Measurements from ENCODE around the gene TMEM176A. TPM values are rescaled to one million over a fixed set of nuclear protein-coding genes. Genes with fewer than 3 reads are reported as not detected.

Gene TMEM176A
- total and polyA plus RNA-seq, 2 donors: 11.0 to 27.9 TPM

DNA sequence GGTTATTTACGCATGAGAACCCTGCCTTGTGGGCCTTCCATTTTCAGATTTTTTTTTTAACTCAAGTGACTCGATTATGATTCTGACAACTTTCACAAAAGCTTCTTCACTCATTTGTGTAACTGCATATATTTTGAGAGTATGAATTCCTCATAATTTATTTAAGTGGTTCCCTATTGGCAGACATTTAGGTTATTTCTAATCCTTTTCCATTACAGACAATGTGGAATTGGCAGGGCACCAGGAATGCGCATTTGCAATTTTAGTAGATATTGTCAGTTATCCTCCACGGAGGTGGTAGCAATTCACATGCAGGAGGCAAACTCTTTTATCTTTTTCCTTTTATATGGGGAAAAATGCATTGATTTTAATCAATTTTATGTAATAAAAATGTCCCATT is 2.9 kb upstream of the TMEM176A start:
- no peak overlapping the region for H3K4me3 ChIP-seq (ENCODE audit: low read length in 2 of 2)
- peaks cover 0 to 9% of the 10 kb centered on the region in 2 donors for H3K4me1 ChIP-seq (ENCODE audit: control insufficient read depth in 2 of 2, insufficient read depth in 2 of 2, low read length in 2 of 2)
- no peak for DNase-seq (ENCODE audit: low read depth in 6 of 9, low spot score in 9 of 9)
- H3K9me3 ChIP-seq (ENCODE audit: control insufficient read depth in 2 of 2, insufficient read depth in 1 of 2, low read length in 1 of 2): no peaks in the 10 kb centered on the region
- H3K27me3 ChIP-seq (ENCODE audit: control insufficient read depth in 2 of 2, insufficient read depth in 1 of 2, low read length in 1 of 2): peaks cover 32 to 83% of the 10 kb centered on the region in 2 donors
- WGBS: 89% methylated on average over 4 of the region's 4 CpGs
- no peaks in the 10 kb centered on the region for H3K36me3 ChIP-seq (ENCODE audit: control insufficient read depth in 2 of 2, insufficient read depth in 2 of 2, low read length in 1 of 2)
- H3K27ac ChIP-seq (ENCODE audit: low read depth in 1 of 2, low read length in 1 of 2): no peak overlapping the region

DNA sequence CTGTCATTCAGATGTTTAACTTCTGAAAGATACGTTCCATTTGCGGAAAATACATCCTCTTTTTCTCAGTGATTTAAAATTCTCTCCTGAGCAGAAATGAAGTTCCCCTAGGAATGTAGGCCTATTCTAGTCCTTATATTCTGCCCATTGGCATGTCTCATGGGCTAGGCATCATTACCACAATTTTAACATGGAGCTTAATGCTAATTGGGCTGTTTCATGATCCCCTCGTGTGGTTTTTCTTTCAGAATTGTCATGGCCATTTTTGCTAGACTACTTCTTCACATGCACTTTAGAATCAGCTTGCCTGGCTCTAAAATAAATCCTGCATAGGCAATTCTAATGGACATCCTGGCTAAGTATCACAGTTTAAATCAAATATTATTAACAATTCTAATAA is 1.4 kb upstream of the TMEM176A start:
- Histone ChIP-seq H3K27ac (ENCODE audit: low read depth in 1 of 2, low read length in 1 of 2) (no peak overlapping the region), H3K9me3 (ENCODE audit: control insufficient read depth in 2 of 2, insufficient read depth in 1 of 2, low read length in 1 of 2) (no peaks in the 10 kb centered on the region), H3K4me1 (ENCODE audit: control insufficient read depth in 2 of 2, insufficient read depth in 2 of 2, low read length in 2 of 2) (peaks cover 0 to 9% of the 10 kb centered on the region in 2 donors), H3K4me3 (ENCODE audit: low read length in 2 of 2) (no peak overlapping the region), H3K27me3 (ENCODE audit: control insufficient read depth in 2 of 2, insufficient read depth in 1 of 2, low read length in 1 of 2) (peaks cover 32 to 89% of the 10 kb centered on the region in 2 donors), H3K36me3 (ENCODE audit: control insufficient read depth in 2 of 2, insufficient read depth in 2 of 2, low read length in 1 of 2) (no peaks in the 10 kb centered on the region)
- 83% methylated on average over 3 of the region's 3 CpGs for WGBS
- no peak for DNase-seq (ENCODE audit: low read depth in 6 of 9, low spot score in 9 of 9)

DNA sequence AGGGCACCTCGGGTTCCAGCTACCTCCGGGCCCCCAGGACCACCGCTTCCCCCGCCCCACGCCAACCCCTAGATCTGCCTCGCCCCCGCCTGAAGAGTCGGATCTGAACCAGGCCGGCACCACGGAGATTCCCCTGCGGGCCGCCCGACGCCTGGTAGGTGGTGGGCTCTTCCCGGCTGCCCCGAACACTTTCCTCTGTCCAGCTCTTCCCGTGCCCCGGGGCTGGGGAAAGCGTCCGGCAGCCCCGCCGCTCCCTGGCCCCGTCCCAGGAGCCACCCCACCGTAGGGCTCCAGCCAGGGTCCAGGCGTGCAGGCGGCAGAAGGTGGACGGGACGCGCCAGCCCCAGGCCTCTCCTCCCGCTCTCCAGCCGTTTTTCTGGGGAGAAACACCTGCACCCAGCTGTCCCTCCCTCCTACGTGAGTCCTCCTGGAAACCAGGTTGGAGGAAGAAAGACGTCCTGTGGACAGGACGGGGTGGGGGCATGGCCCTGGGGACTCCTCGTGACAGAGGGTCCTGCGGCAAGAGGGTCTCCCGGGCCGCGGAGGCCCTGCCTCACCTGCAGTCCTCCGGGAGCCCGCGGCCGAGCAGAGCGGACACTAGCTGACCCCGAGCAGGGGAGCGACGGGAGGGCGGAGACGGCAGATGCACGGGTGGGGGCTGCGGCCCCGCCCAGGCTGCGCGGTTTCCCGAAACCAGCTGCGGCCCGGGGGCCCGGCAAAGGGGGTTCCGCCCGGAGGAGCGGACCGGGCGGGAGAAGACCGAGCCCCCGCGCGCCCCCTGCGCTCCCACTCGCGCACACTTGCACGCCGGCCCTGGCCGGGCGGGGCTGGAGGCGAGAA is 608 bp upstream of the TMEM176A start, which contains the start of gene TMEM176B:
TSS of gene TMEM176B (minus strand) at position 624 of the 840 bp plus-strand sequence. CDS start 3,795 bp downstream, outside the sequence.
- Histone ChIP-seq H3K4me1 (ENCODE audit: control insufficient read depth in 2 of 2, insufficient read depth in 2 of 2, low read length in 2 of 2) (peaks cover 0 to 9% of the 10 kb centered on the region in 2 donors), H3K9me3 (ENCODE audit: control insufficient read depth in 2 of 2, insufficient read depth in 1 of 2, low read length in 1 of 2) (no peaks in the 10 kb centered on the region), H3K27ac (ENCODE audit: low read depth in 1 of 2, low read length in 1 of 2) (no peak within 1 kb of the TSS), H3K36me3 (ENCODE audit: control insufficient read depth in 2 of 2, insufficient read depth in 2 of 2, low read length in 1 of 2) (no peaks in the 10 kb centered on the region), H3K27me3 (ENCODE audit: control insufficient read depth in 2 of 2, insufficient read depth in 1 of 2, low read length in 1 of 2) (peaks cover 32 to 90% of the 10 kb centered on the region in 2 donors), H3K4me3 (ENCODE audit: low read length in 2 of 2) (peak within 1 kb of the TSS; percentile 18 to 31)
- DNase-seq (ENCODE audit: low read depth in 6 of 9, low spot score in 9 of 9): no peak
- 17% methylated on average over 75 of the region's 75 CpGs for WGBS

- Histone ChIP-seq H3K36me3 (ENCODE audit: control insufficient read depth in 2 of 2, insufficient read depth in 2 of 2, low read length in 1 of 2) (no peaks in the 10 kb centered on the region), H3K27me3 (ENCODE audit: control insufficient read depth in 2 of 2, insufficient read depth in 1 of 2, low read length in 1 of 2) (peaks cover 32 to 77% of the 10 kb centered on the region in 2 donors)
Observed at GRCh38 chr7:150801242-150801945, 825 bp downstream of the TMEM176A start.

GRCh38 chr7:150801946-150802771 is 1.6 kb downstream of the TMEM176A start:
- H3K27ac ChIP-seq (ENCODE audit: low read depth in 1 of 2, low read length in 1 of 2): no peak overlapping the region
- H3K27me3 ChIP-seq (ENCODE audit: control insufficient read depth in 2 of 2, insufficient read depth in 1 of 2, low read length in 1 of 2): peaks cover 32 to 71% of the 10 kb centered on the region in 2 donors
- 94% methylated on average over 12 of the region's 12 CpGs for WGBS
- peaks cover 0 to 1% of the 10 kb centered on the region in 2 donors for H3K9me3 ChIP-seq (ENCODE audit: control insufficient read depth in 2 of 2, insufficient read depth in 1 of 2, low read length in 1 of 2)
- no peaks in the 10 kb centered on the region for H3K36me3 ChIP-seq (ENCODE audit: control insufficient read depth in 2 of 2, insufficient read depth in 2 of 2, low read length in 1 of 2)
- H3K4me3 ChIP-seq (ENCODE audit: low read length in 2 of 2): no peak overlapping the region
- peaks cover 0 to 9% of the 10 kb centered on the region in 2 donors for H3K4me1 ChIP-seq (ENCODE audit: control insufficient read depth in 2 of 2, insufficient read depth in 2 of 2, low read length in 2 of 2)
- DNase-seq (ENCODE audit: low read depth in 6 of 9, low spot score in 9 of 9): no peak

More at GRCh38 chr7:150801242-150801945, 825 bp downstream of the TMEM176A start:
- 39% methylated on average over 26 of the region's 26 CpGs for WGBS
- H3K27ac ChIP-seq (ENCODE audit: low read depth in 1 of 2, low read length in 1 of 2): no peak overlapping the region
- H3K4me1 ChIP-seq (ENCODE audit: control insufficient read depth in 2 of 2, insufficient read depth in 2 of 2, low read length in 2 of 2): peaks cover 0 to 9% of the 10 kb centered on the region in 2 donors
- H3K9me3 ChIP-seq (ENCODE audit: control insufficient read depth in 2 of 2, insufficient read depth in 1 of 2, low read length in 1 of 2): peaks cover 0 to 1% of the 10 kb centered on the region in 2 donors
- no peak overlapping the region for H3K4me3 ChIP-seq (ENCODE audit: low read length in 2 of 2)
- DNase-seq (ENCODE audit: low read depth in 6 of 9, low spot score in 9 of 9): no peak

- H3K27ac ChIP-seq (ENCODE audit: low read depth in 1 of 2, low read length in 1 of 2): no peak overlapping the region
- H3K4me1 ChIP-seq (ENCODE audit: control insufficient read depth in 2 of 2, insufficient read depth in 2 of 2, low read length in 2 of 2): peaks cover 0 to 9% of the 10 kb centered on the region in 2 donors
- H3K9me3 ChIP-seq (ENCODE audit: control insufficient read depth in 2 of 2, insufficient read depth in 1 of 2, low read length in 1 of 2): peaks cover 0 to 1% of the 10 kb centered on the region in 2 donors
- no peak for DNase-seq (ENCODE audit: low read depth in 6 of 9, low spot score in 9 of 9)
- H3K4me3 ChIP-seq (ENCODE audit: low read length in 2 of 2): no peak overlapping the region
- H3K27me3 ChIP-seq (ENCODE audit: control insufficient read depth in 2 of 2, insufficient read depth in 1 of 2, low read length in 1 of 2): peaks cover 32 to 64% of the 10 kb centered on the region in 2 donors
- H3K36me3 ChIP-seq (ENCODE audit: control insufficient read depth in 2 of 2, insufficient read depth in 2 of 2, low read length in 1 of 2): no peaks in the 10 kb centered on the region
- WGBS: 84% methylated on average over 10 of the region's 10 CpGs
Observed at GRCh38 chr7:150803161-150803860, 2.7 kb downstream of the TMEM176A start.

- WGBS: 97% methylated on average over 5 of the region's 5 CpGs
- Histone ChIP-seq H3K4me3 (ENCODE audit: low read length in 2 of 2) (no peak overlapping the region), H3K4me1 (ENCODE audit: control insufficient read depth in 2 of 2, insufficient read depth in 2 of 2, low read length in 2 of 2) (peaks cover 0 to 9% of the 10 kb centered on the region in 2 donors), H3K9me3 (ENCODE audit: control insufficient read depth in 2 of 2, insufficient read depth in 1 of 2, low read length in 1 of 2) (peaks cover 0 to 1% of the 10 kb centered on the region in 2 donors), H3K27me3 (ENCODE audit: control insufficient read depth in 2 of 2, insufficient read depth in 1 of 2, low read length in 1 of 2) (peaks cover 21 to 49% of the 10 kb centered on the region in 2 donors), H3K36me3 (ENCODE audit: control insufficient read depth in 2 of 2, insufficient read depth in 2 of 2, low read length in 1 of 2) (no peaks in the 10 kb centered on the region), H3K27ac (ENCODE audit: low read depth in 1 of 2, low read length in 1 of 2) (no peak overlapping the region)
- no peak for DNase-seq (ENCODE audit: low read depth in 6 of 9, low spot score in 9 of 9)
Observed at GRCh38 chr7:150804802-150805201, 4.2 kb downstream of the TMEM176A start.

GRCh38 chr7:150805864-150806263 is 5.3 kb downstream of the TMEM176A start:
- Histone ChIP-seq H3K9me3 (ENCODE audit: control insufficient read depth in 2 of 2, insufficient read depth in 1 of 2, low read length in 1 of 2) (peaks cover 0 to 1% of the 10 kb centered on the region in 2 donors), H3K27ac (ENCODE audit: low read depth in 1 of 2, low read length in 1 of 2) (no peak overlapping the region), H3K4me1 (ENCODE audit: control insufficient read depth in 2 of 2, insufficient read depth in 2 of 2, low read length in 2 of 2) (peaks cover 0 to 3% of the 10 kb centered on the region in 2 donors), H3K27me3 (ENCODE audit: control insufficient read depth in 2 of 2, insufficient read depth in 1 of 2, low read length in 1 of 2) (peaks cover 11 to 38% of the 10 kb centered on the region in 2 donors), H3K4me3 (ENCODE audit: low read length in 2 of 2) (no peak overlapping the region), H3K36me3 (ENCODE audit: control insufficient read depth in 2 of 2, insufficient read depth in 2 of 2, low read length in 1 of 2) (no peaks in the 10 kb centered on the region)
- no peak for DNase-seq (ENCODE audit: low read depth in 6 of 9, low spot score in 9 of 9)
